Neutrophil (primary cell): ENCODE measurements around the gene FGR.
"Not testable (repeated sequence)": the region's sequence is repeated elsewhere in the genome, so short reads cannot be mapped to it uniquely, and the experiment has no call there.

Experiments used
- H3K27ac ChIP-seq: fragments of 200-600 bp; sonication (generic); 2 replicates; pipeline ENCODE4 v1.5.1; 2016; ENCODE audit warnings: mild to moderate bottlenecking, moderate library complexity
- H3K27me3 ChIP-seq: fragments of 200-600 bp; sonication (generic); 2 replicates; pipeline ENCODE4 v1.6.0; 2016; ENCODE audit warnings: mild to moderate bottlenecking
- H3K36me3 ChIP-seq: fragments of 200-600 bp; sonication (generic); 2 replicates; pipeline ENCODE4 v1.5.1; 2017
- H3K4me1 ChIP-seq, 2 experiments: fragments of 200-600 bp in 1 of 2; sonication (generic) in 1 of 2; 1 replicate in 1 of 2; 2 replicates in 1 of 2; pipeline versions ENCODE4 v1.5.1 to v1.6.1; 2013 to 2016; ENCODE audit warnings: low read depth in 1 of 2, low read length in 1 of 2, mild to moderate bottlenecking in 1 of 2, moderate library complexity in 1 of 2; ENCODE audit not compliant: control insufficient read depth in 1 of 2, insufficient read depth in 1 of 2
- H3K4me3 ChIP-seq, 2 experiments: fragments of 200-600 bp in 1 of 2; sonication (generic) in 1 of 2; 1 replicate in 1 of 2; 2 replicates in 1 of 2; pipeline ENCODE4 v1.5.1; 2013 to 2016; ENCODE audit warnings: low read depth in 1 of 2, low read length in 1 of 2, mild to moderate bottlenecking in 1 of 2, moderate library complexity in 1 of 2
- H3K9me3 ChIP-seq: fragments of 200-600 bp; sonication (generic); 2 replicates; pipeline ENCODE4 v1.5.1; 2016
- CTCF ChIP-seq: fragments of 200-600 bp; sonication (generic); IDR thresholded peaks from 2 replicates; pipeline ENCODE4 v1.5.1; 2016; ENCODE audit warnings: antibody characterized with exemption

The FGR gene

GRCh38 chr1:27630859-27631491 lies 4.0 kb downstream of the FGR start:
- Histone ChIP-seq H3K4me1 (peaks cover 87 to 93% of the 10 kb centered on the region in 2 experiments), H3K27ac (peak overlapping the region; percentile 99), H3K36me3 (peaks cover 12% of the 10 kb centered on the region), H3K27me3 (no peaks in the 10 kb centered on the region), H3K4me3 (peak overlapping the region; percentile 78 to 93), H3K9me3 (no peaks in the 10 kb centered on the region)
- TF ChIP-seq CTCF = no peak

- TF ChIP-seq CTCF = no peak
- H3K27me3 ChIP-seq = no peaks in the 10 kb centered on the region
- H3K9me3 ChIP-seq = no peaks in the 10 kb centered on the region
- H3K4me1 ChIP-seq = peaks cover 100% of the 10 kb centered on the region in 2 experiments
- peak overlapping the region; percentile 99 for H3K27ac ChIP-seq
- peak overlapping the region; percentile 35 to 93 for H3K4me3 ChIP-seq
- peaks cover 35% of the 10 kb centered on the region for H3K36me3 ChIP-seq
Observed at GRCh38 chr1:27628712-27629111, 6.3 kb downstream of the FGR start.

- Histone ChIP-seq H3K27ac (peak overlapping the region; percentile 99), H3K4me1 (peaks cover 100% of the 10 kb centered on the region in 2 experiments), H3K4me3 (peak overlapping the region; percentile 35 to 93), H3K36me3 (peaks cover 38% of the 10 kb centered on the region)
- not testable (repeated sequence) for H3K9me3 ChIP-seq, H3K27me3 ChIP-seq
Observed at GRCh38 chr1:27627733-27628132, 7.3 kb downstream of the FGR start.

GRCh38 chr1:27627061-27627460 lies 7.9 kb downstream of the FGR start:
- peaks cover 41% of the 10 kb centered on the region for H3K36me3 ChIP-seq
- peak overlapping the region; percentile 76 to 93 for H3K4me3 ChIP-seq
- H3K27ac ChIP-seq = peak overlapping the region; percentile 99
- no peaks in the 10 kb centered on the region for H3K27me3 ChIP-seq
- H3K4me1 ChIP-seq = peaks cover 99 to 100% of the 10 kb centered on the region in 2 experiments
- TF ChIP-seq CTCF = no peak
- H3K9me3 ChIP-seq = no peaks in the 10 kb centered on the region

GRCh38 chr1:27626031-27626935 lies 8.7 kb downstream of the FGR start:
- Histone ChIP-seq H3K4me1 (peaks cover 99 to 100% of the 10 kb centered on the region in 2 experiments), H3K27ac (peak overlapping the region; percentile 99)
- peak; percentile 7 for TF ChIP-seq CTCF

More at GRCh38 chr1:27626031-27626935, 8.7 kb downstream of the FGR start:
- Histone ChIP-seq H3K36me3 (peaks cover 47% of the 10 kb centered on the region), H3K4me3 (peak overlapping the region; percentile 76 to 93), H3K9me3 (no peaks in the 10 kb centered on the region), H3K27me3 (no peaks in the 10 kb centered on the region)
